ENCODE results near the gene SECISBP2L. TPM values are rescaled to one million over a fixed set of nuclear protein-coding genes. Genes with fewer than 3 reads are reported as not detected.

Gene SECISBP2L
- total and polyA plus RNA-seq, 10 of the 15 experiments (the other 5 are each of a cell fraction or from before 2014, with no cell fraction given) = 1.4 to 24.2 (median 10.4) TPM

GRCh38 chr15:49060710-49061495 lies 14.7 kb upstream of the SECISBP2L start (continued):
- no peak for TF ChIP-seq ZNF687 (IDR thresholded peaks at IDR 0.05)

GRCh38 chr15:49059491-49059890 lies 13.2 kb upstream of the SECISBP2L start:
- no peak overlapping the region for H3K27ac ChIP-seq (ENCODE audit: control insufficient read depth, insufficient read depth)
- no peaks in the 10 kb centered on the region for H4K20me1 ChIP-seq (ENCODE audit: control insufficient read depth, insufficient read depth)
- no TSS peak for BruUV-seq (replicated peaks)
- no peak overlapping the region for H2AFZ ChIP-seq (ENCODE audit: control insufficient read depth, low read depth, low read length)
- RAD21 ChIA-PET (ENCODE audit: unreplicated experiment) = no interaction called here
- POLR2A ChIA-PET = no interaction called here
- ATAC-seq = no peak
- H3K9me3 ChIP-seq (replicated peaks; ENCODE audit: control insufficient read depth, insufficient read depth, low read length) = no peaks in the 10 kb centered on the region
- no peak overlapping the region for H3K9ac ChIP-seq (ENCODE audit: control insufficient read depth, insufficient read depth, low read length)
- no peaks in the 10 kb centered on the region for H3K36me3 ChIP-seq (ENCODE audit: control insufficient read depth in 2 of 2, insufficient read depth in 2 of 2, low read length in 1 of 2)
- no peaks in the 10 kb centered on the region for H3K4me1 ChIP-seq (ENCODE audit: control insufficient read depth, insufficient read depth, low read length)
- in situ Hi-C loops (cut with MboI) (no loop called here), intact Hi-C loops (cut with micrococcal nuclease; ENCODE audit: unreplicated experiment) (no loop called here)
- SMC1A ChIA-PET (ENCODE audit: uncharacterized antibody, unreplicated experiment) = interaction anchor here (1.1 to 1.4 kb wide), 2 partner anchors 20 to 23 kb away, joined by 3 read pairs; no protein-coding TSS in a partner anchor
- WGBS (ENCODE audit: insufficient coverage, insufficient replicate concordance, low lambda C conversion rate, missing lambda C conversion rate) = 77% methylated on average over 3 of the region's 3 CpGs
- no peak overlapping the region for H3K4me3 ChIP-seq
- no peaks in the 10 kb centered on the region for H3K79me2 ChIP-seq (ENCODE audit: control insufficient read depth, insufficient read depth, low read length)
- no peak overlapping the region for H3K4me2 ChIP-seq (ENCODE audit: control insufficient read depth, insufficient read depth)
- H3K27me3 ChIP-seq (replicated peaks in 1 of 2; ENCODE audit: control insufficient read depth in 2 of 2, insufficient read depth in 2 of 2, low read length in 1 of 2) = no peaks in the 10 kb centered on the region; a peak in 1 of 4 replicates
- DNase-seq (ENCODE audit: low read depth, low spot score) = no peak
- CTCF ChIA-PET = interaction anchor here (0.7 to 2.4 kb wide), 6 partner anchors 13 to 305 kb away, joined by 3 to 7 read pairs (median 4); partner anchors contain the start of gene SECISBP2L
- no peak for FAIRE-seq
- TF ChIP-seq E4F1 (IDR thresholded peaks at IDR 0.05; ENCODE audit: borderline replicate concordance, partially characterized antibody) (no peak), YBX1 (IDR thresholded peaks at IDR 0.05) (no peak), RFX5 (IDR thresholded peaks at IDR 0.05; ENCODE audit: low read depth, low read length) (no peak), CTCF (IDR thresholded peaks at IDR 0.05 in 2 of 3, conservative IDR thresholded peaks at IDR 0.05 in 1 of 3; ENCODE audit: control insufficient read depth in 2 of 3, extremely low read depth in 1 of 3, insufficient read depth in 1 of 3, low read depth in 3 of 3, low read length in 3 of 3) (no peak), IRF5 (IDR thresholded peaks at IDR 0.05; ENCODE audit: borderline replicate concordance) (no peak), MXI1 (IDR thresholded peaks at IDR 0.05; ENCODE audit: low read depth, low read length) (no peak), ZNF622 (IDR thresholded peaks at IDR 0.05) (no peak), HDAC6 (IDR thresholded peaks at IDR 0.05; ENCODE audit: unreplicated experiment) (no peak), TCF12 (IDR thresholded peaks at IDR 0.05; ENCODE audit: low read depth, low read length) (no peak), SIX5 (IDR thresholded peaks at IDR 0.05; ENCODE audit: low read depth, low read length, severe bottlenecking) (no peak), SMARCA5 (IDR thresholded peaks at IDR 0.05) (no peak)

Measured in GM12878 (cell line).